GM12891 (cell line): ENCODE results near the gene KCNQ5.

Experiments
- PAX5 ChIP-seq: IDR thresholded peaks from 2 replicates; pipeline ENCODE4 v1.6.1; 2011; ENCODE audit warnings: low read length, moderate library complexity, mild to moderate bottlenecking; ENCODE audit not compliant: insufficient read depth, severe bottlenecking
- POLR2A ChIP-seq: IDR thresholded peaks from 2 replicates; pipeline ENCODE4 v1.6.1; 2011; ENCODE audit warnings: low read depth, low read length, control low read depth
- POLR2AphosphoS5 ChIP-seq: IDR thresholded peaks from 2 replicates; pipeline ENCODE4 v1.6.1; 2011; ENCODE audit warnings: low read depth, low read length, control low read depth
- POU2F2 ChIP-seq: IDR thresholded peaks from 2 replicates; pipeline ENCODE4 v1.6.1; 2011; ENCODE audit warnings: low read depth, mild to moderate bottlenecking, control low read depth, low read length, moderate library complexity
- SPI1 ChIP-seq: IDR thresholded peaks from 2 replicates; pipeline ENCODE4 v1.6.1; 2011; ENCODE audit warnings: low read depth, low read length, control low read depth
- TAF1 ChIP-seq: IDR thresholded peaks from 2 replicates; pipeline ENCODE4 v1.6.1; 2011; ENCODE audit warnings: low read depth, low read length, control low read depth

DNA sequence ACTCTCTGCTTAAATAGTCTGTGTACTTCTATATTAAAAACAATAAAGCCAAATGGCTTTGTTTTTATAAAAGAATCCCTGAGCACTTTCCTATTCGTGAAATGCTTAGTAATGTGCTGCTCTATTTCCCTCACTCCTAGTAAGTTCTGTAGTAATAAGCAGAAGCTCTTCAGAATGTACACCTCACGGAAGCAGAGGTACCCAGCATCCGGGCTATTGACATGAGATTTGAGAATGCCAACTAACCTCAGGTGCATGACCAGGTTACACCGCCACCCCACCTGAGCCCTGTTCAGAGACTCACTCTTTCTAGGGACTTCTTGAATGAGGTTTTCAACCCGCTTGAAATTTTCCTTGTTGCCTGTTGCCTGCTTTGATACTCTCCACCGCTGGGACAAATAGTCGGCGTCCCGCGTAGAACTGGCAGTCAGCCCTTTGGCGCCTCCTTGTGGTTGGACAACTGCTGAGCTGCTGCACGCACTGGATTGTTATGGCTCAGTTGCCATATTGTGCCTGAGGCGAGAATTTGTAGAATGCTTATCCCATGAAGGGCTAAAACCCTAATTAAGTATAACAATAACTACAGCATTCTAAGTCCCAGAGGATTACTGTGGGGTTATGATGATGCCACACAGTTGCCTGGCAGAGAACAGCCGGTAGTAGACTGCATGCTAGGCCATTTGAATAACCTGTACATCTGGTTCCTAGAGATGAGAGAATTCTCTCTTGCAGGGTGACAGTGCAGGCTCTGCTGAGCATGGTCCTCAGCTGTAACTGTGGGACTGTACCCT lies 508.0 kb downstream of the KCNQ5 start:
- TF ChIP-seq POLR2AphosphoS5 (no peak), POU2F2 (no peak), POLR2A (no peak), TAF1 (no peak), SPI1 (no peak), PAX5 (no peak)
